Measurements from ENCODE around the gene SPTB. TPM values are rescaled to one million over a fixed set of nuclear protein-coding genes. Genes with fewer than 3 reads are reported as not detected.

The SPTB gene
- total RNA-seq, 1 donor from 2014 or later, result 0.98 TPM

GRCh38 chr14:64787619-64788018 lies 92.1 kb downstream of the SPTB start:
- TF ChIP-seq POLR2A (IDR thresholded peaks at IDR 0.05) (no peak), CTCF (IDR thresholded peaks at IDR 0.05) (no peak), POLR2AphosphoS5 (IDR thresholded peaks at IDR 0.05; ENCODE audit: insufficient read depth in 1 of 2, low read depth in 1 of 2) (no peak)
- intact Hi-C loops (cut with DNase I), result no loop called here
- Histone ChIP-seq H3K27me3 (no peaks in the 10 kb centered on the region), H3K4me3 (no peak overlapping the region), H3K4me1 (no peaks in the 10 kb centered on the region), H3K36me3 (no peaks in the 10 kb centered on the region), H3K27ac (no peak overlapping the region), H3K9me3 (no peaks in the 10 kb centered on the region)
- DNase-seq (ENCODE audit: extremely low spot score in 2 of 2), result no peak

DNA sequence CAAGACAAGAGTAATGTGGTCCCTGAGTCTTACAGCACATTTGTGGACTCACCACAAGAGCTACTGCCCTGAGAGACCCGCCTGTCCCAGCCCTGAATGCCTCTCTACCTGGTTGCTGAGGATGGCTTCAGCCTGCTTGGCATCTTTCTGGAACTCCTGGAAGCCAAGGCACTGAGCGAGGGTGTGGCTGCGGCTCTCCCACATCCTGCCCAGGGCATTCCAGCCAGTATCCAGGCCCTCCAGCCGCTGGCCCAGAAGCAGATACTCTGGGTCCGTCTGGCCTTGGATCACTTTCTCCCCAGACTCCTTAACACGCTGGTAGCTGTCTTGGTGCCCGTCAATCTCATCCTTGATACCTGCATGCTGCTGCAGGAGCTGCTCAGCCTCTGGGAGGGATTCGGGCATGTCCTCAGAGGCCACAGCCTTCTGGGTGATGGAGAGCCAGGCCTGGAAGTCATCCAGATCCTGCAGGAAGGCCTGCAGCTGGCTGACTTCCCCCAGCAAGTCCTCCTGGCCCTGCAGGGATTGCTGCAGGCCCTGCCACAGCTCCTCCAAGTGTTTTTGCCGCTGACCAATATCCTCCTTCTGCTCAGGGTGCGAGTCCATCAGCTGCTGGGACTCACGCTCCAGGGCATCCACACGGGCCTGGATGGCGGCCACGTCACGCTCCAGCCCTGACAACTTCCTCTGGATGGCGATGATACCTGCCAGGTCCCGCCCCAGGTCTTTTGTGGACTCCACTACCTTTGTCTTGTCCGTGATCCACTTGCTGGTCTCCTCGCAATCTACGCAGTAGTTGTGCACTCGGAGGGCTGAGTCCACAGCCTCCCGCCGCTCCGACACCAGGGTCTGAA lies 93.2 kb downstream of the SPTB start:
- H3K9me3 ChIP-seq, result no peaks in the 10 kb centered on the region
- intact Hi-C loops (cut with DNase I), result no loop called here
- H3K27ac ChIP-seq, result no peak overlapping the region
- H3K36me3 ChIP-seq, result no peaks in the 10 kb centered on the region
- no peak for DNase-seq (ENCODE audit: extremely low spot score in 2 of 2)
- no peak overlapping the region for H3K4me3 ChIP-seq
- TF ChIP-seq CTCF (IDR thresholded peaks at IDR 0.05) (no peak), POLR2A (IDR thresholded peaks at IDR 0.05) (no peak), POLR2AphosphoS5 (IDR thresholded peaks at IDR 0.05; ENCODE audit: insufficient read depth in 1 of 2, low read depth in 1 of 2) (no peak)
- H3K4me1 ChIP-seq, result no peaks in the 10 kb centered on the region
- no peaks in the 10 kb centered on the region for H3K27me3 ChIP-seq

DNA sequence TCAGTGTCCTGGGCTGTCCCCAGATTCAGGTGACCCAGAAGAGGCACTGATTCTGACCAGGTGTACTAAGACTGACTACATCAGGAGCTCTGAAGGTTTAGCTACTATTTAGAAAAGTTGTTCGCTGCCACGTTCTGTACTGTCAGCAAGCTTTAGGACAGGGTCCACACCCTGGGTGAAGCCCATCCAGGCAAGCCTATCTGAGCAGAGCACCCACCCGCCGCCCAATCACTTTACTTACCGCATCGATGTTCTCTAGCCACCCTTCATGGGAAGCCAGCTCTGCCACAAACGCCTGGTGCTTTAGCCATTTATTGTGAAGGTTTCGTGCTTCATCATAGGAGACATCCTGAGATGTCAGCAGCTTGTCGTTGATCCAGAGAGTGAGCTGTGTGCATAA lies 95.7 kb downstream of the SPTB start:
- Histone ChIP-seq H3K9me3 (no peaks in the 10 kb centered on the region), H3K27me3 (no peaks in the 10 kb centered on the region), H3K36me3 (no peaks in the 10 kb centered on the region), H3K4me1 (no peaks in the 10 kb centered on the region), H3K27ac (no peak overlapping the region), H3K4me3 (no peak overlapping the region)
- intact Hi-C loops (cut with DNase I), result no loop called here
- no peak for TF ChIP-seq POLR2AphosphoS5 (IDR thresholded peaks at IDR 0.05; ENCODE audit: insufficient read depth in 1 of 2, low read depth in 1 of 2)
- no peak for TF ChIP-seq CTCF (IDR thresholded peaks at IDR 0.05)
- TF ChIP-seq POLR2A (IDR thresholded peaks at IDR 0.05), result no peak
- no peak for DNase-seq (ENCODE audit: extremely low spot score in 2 of 2)

DNA sequence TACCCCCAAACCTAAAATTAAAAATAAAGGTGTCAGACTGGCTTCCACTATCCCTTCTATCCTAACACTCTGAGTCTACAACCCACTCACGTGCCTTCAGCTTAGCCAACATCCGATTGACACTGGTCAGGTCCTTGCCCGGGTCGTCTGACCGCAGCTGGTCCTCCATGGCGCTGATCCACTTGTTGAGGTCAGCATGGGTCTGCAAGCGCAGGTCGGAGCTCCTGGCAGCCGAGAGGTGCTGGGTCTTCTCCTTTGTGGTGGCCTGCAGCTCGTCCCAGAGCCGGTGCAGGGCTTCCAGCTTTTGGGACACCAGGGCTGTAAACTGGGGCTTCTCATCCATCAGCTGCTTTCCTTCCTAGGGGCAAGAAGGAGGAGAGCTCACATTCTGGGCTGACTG lies 97.5 kb downstream of the SPTB start:
- intact Hi-C loops (cut with DNase I), result no loop called here
- TF ChIP-seq POLR2AphosphoS5 (IDR thresholded peaks at IDR 0.05; ENCODE audit: insufficient read depth in 1 of 2, low read depth in 1 of 2) (no peak), CTCF (IDR thresholded peaks at IDR 0.05) (no peak), POLR2A (IDR thresholded peaks at IDR 0.05) (no peak)

GRCh38 chr14:64779472-64779871 lies 100.2 kb downstream of the SPTB start:
- Histone ChIP-seq H3K36me3 (no peaks in the 10 kb centered on the region), H3K9me3 (no peaks in the 10 kb centered on the region), H3K4me1 (no peaks in the 10 kb centered on the region), H3K27me3 (no peaks in the 10 kb centered on the region), H3K4me3 (no peak overlapping the region), H3K27ac (no peak overlapping the region)
- TF ChIP-seq POLR2A (IDR thresholded peaks at IDR 0.05) (no peak), CTCF (IDR thresholded peaks at IDR 0.05) (no peak), POLR2AphosphoS5 (IDR thresholded peaks at IDR 0.05; ENCODE audit: insufficient read depth in 1 of 2, low read depth in 1 of 2) (no peak)
- intact Hi-C loops (cut with DNase I), result no loop called here
- DNase-seq (ENCODE audit: extremely low spot score in 2 of 2), result no peak

More for the DNA sequence above, 97.5 kb downstream of the SPTB start:
- H3K36me3 ChIP-seq, result no peaks in the 10 kb centered on the region
- no peak overlapping the region for H3K27ac ChIP-seq
- no peak for DNase-seq (ENCODE audit: extremely low spot score in 2 of 2)
- H3K4me1 ChIP-seq, result no peaks in the 10 kb centered on the region
- H3K9me3 ChIP-seq, result no peaks in the 10 kb centered on the region
- H3K4me3 ChIP-seq, result no peak overlapping the region
- H3K27me3 ChIP-seq, result no peaks in the 10 kb centered on the region
